Hematopoietic multipotent progenitor cell treated with erythropoietin and hydrocortisone succinate and interleukin-3 and kit ligand, for 17 days (in vitro differentiated cells): Measurements from ENCODE around the gene C16orf78.

Source experiments
- DNase-seq: peaks from one replicate; pipeline ENCODE4 v3.0.0-alpha.2; 2015; ENCODE audit warnings: low spot score

C16orf78 gene

GRCh38 chr16:49395021-49395420 is 21.4 kb downstream of the C16orf78 start:
- DNase-seq: no peak

GRCh38 chr16:49396206-49396720 is 22.7 kb downstream of the C16orf78 start:
- DNase-seq: no peak

GRCh38 chr16:49398761-49399160 is 25.2 kb downstream of the C16orf78 start:
- no peak for DNase-seq

- no peak for DNase-seq
Measured at GRCh38 chr16:49399594-49400364, 26.2 kb downstream of the C16orf78 start.

- DNase-seq: no peak
Measured at GRCh38 chr16:49400611-49401010, 27.0 kb downstream of the C16orf78 start.

- no peak for DNase-seq
Measured at GRCh38 chr16:49405123-49405522, 31.5 kb downstream of the C16orf78 start.

- DNase-seq: no peak
Measured at GRCh38 chr16:49405530-49405929, 31.9 kb downstream of the C16orf78 start.

GRCh38 chr16:49407873-49408550 is 34.4 kb downstream of the C16orf78 start:
- DNase-seq: no peak

GRCh38 chr16:49409121-49409520 is 35.5 kb downstream of the C16orf78 start:
- no peak for DNase-seq

- DNase-seq: no peak
Measured at GRCh38 chr16:49410226-49410625, 36.6 kb downstream of the C16orf78 start.

GRCh38 chr16:49411121-49411970 is 37.7 kb downstream of the C16orf78 start:
- DNase-seq: no peak

GRCh38 chr16:49414671-49415070 is 41.1 kb downstream of the C16orf78 start:
- DNase-seq: no peak

- no peak for DNase-seq
Measured at GRCh38 chr16:49415083-49415482, 41.5 kb downstream of the C16orf78 start.

GRCh38 chr16:49416001-49416675 is 42.5 kb downstream of the C16orf78 start:
- DNase-seq: no peak

GRCh38 chr16:49417354-49417753 is 43.8 kb downstream of the C16orf78 start:
- no peak for DNase-seq

- no peak for DNase-seq
Measured at GRCh38 chr16:49419006-49419405, 45.4 kb downstream of the C16orf78 start.

- no peak for DNase-seq
Measured at GRCh38 chr16:49419862-49420261, 46.3 kb downstream of the C16orf78 start.

GRCh38 chr16:49422896-49423295 is 49.3 kb downstream of the C16orf78 start:
- DNase-seq: no peak

GRCh38 chr16:49424961-49425360 is 51.4 kb downstream of the C16orf78 start:
- DNase-seq: no peak

GRCh38 chr16:49427771-49428170 is 54.2 kb downstream of the C16orf78 start:
- no peak for DNase-seq

- DNase-seq: no peak
Measured at GRCh38 chr16:49428808-49429207, 55.2 kb downstream of the C16orf78 start.

GRCh38 chr16:49431040-49431439 is 57.4 kb downstream of the C16orf78 start:
- no peak for DNase-seq
